Measurements from ENCODE around the gene TMEM184A. TPM values are rescaled to one million over a fixed set of nuclear protein-coding genes. Genes with fewer than 3 reads are reported as not detected.
"Not testable (repeated sequence)": the region's sequence is repeated elsewhere in the genome, so short reads cannot be mapped to it uniquely, and the experiment has no call there.

The TMEM184A gene
- total RNA-seq, 1 experiment from 2014 or later: 21.4 TPM

DNA sequence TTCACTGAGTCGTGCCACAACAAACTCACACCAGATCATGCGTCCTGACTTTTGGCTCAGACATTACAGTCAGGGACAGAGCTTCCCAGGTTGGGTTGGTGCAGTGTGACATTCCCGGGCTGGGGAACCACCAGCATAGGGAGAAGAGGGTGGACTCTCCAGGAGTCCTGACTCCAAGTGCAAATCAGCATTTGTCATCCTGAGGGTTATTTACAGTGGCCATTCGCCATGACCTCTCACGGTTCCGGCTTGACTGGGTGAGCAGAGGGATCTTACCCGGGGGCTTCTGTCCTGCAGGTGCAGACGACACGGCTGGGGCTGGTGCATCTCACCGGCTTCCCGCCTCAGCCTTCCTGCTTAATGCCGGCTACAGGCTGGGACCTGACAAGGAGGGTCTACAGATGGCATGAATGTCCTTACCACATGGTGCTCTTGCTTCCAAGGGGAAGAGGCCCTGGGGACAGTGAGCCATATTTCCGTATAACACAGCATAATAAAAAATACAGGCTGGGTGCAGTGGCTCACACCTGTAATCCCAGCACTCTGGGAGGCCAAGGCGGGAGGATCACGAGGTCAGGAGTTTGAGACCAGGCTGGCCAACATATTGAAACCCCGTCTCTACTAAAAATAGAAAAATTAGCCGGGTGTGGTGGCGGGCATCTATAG lies 39.3 kb downstream of the TMEM184A start:
- ChIA-PET POLR2A (ENCODE audit: unreplicated experiment) (no interaction called here), CTCF (interaction anchor here (0.7 kb wide), 1 partner anchor 17 kb away, joined by 4 read pairs; no protein-coding TSS in a partner anchor)
- peaks cover 65% of the 10 kb centered on the region for H3K4me1 ChIP-seq (replicated peaks; ENCODE audit: insufficient read depth)
- H3K9me2 ChIP-seq (ENCODE audit: insufficient read depth): no peaks in the 10 kb centered on the region
- H3F3A ChIP-seq (ENCODE audit: insufficient read depth, low read depth): peaks cover 53% of the 10 kb centered on the region
- H3K27ac ChIP-seq: peak overlapping the region; percentile 26; the same call in 1 of the 2 replicates
- no peak overlapping the region for H3K4me3 ChIP-seq
- H3K36me3 ChIP-seq (ENCODE audit: low read depth): no peaks in the 10 kb centered on the region
- H3K79me2 ChIP-seq (ENCODE audit: low read depth): no peaks in the 10 kb centered on the region
- no peaks in the 10 kb centered on the region; the same call in 1 of the 2 replicates for H3K9me3 ChIP-seq (ENCODE audit: insufficient read depth, low read depth)
- H4K20me1 ChIP-seq (ENCODE audit: insufficient read depth): no peaks in the 10 kb centered on the region
- intact Hi-C loops (cut with micrococcal nuclease; ENCODE audit: unreplicated experiment): no loop called here
- no peak overlapping the region for H2AFZ ChIP-seq
- no TSS peak for BruUV-seq (replicated peaks)
- no peaks in the 10 kb centered on the region for H3K27me3 ChIP-seq (ENCODE audit: insufficient read depth, low read depth)
- peak in 1 of 2 experiments; percentile 44 for DNase-seq
- H3K4me2 ChIP-seq: peak overlapping the region; percentile 32
- TF ChIP-seq, protein P1, sequence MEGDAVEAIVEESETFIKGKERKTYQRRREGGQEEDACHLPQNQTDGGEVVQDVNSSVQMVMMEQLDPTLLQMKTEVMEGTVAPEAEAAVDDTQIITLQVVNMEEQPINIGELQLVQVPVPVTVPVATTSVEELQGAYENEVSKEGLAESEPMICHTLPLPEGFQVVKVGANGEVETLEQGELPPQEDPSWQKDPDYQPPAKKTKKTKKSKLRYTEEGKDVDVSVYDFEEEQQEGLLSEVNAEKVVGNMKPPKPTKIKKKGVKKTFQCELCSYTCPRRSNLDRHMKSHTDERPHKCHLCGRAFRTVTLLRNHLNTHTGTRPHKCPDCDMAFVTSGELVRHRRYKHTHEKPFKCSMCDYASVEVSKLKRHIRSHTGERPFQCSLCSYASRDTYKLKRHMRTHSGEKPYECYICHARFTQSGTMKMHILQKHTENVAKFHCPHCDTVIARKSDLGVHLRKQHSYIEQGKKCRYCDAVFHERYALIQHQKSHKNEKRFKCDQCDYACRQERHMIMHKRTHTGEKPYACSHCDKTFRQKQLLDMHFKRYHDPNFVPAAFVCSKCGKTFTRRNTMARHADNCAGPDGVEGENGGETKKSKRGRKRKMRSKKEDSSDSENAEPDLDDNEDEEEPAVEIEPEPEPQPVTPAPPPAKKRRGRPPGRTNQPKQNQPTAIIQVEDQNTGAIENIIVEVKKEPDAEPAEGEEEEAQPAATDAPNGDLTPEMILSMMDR (conservative IDR thresholded peaks at IDR 0.05): no peak
- TF ChIP-seq EZH2 (IDR thresholded peaks at IDR 0.05; ENCODE audit: low read depth): no peak

DNA sequence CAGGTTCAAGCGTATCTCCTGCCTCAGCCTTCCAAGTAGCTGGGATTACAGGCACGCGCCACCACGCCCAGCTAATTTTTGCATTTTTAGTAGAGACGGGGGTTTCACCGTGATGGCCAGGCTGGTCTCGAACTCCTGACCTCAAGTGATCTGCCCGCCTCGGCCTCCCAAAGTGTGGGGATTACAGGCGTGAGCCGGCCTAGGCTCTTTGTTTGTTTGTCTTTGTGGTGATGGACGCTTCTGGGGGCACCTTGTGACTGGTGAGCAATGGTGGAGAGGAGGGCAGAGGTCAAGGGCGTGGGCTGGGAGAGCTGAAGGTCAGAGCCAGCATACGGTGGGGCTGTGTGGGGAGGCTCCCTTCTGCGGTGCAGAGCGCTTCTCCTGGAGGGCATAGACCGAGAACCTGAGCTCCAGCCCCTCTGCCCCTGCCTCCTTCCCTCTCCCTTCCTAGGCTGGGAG lies 40.5 kb downstream of the TMEM184A start:
- intact Hi-C loops (cut with micrococcal nuclease; ENCODE audit: unreplicated experiment); H3K79me2 ChIP-seq (ENCODE audit: low read depth); DNase-seq; BruUV-seq (replicated peaks); H3K4me3 ChIP-seq; CTCF ChIA-PET; H3K27me3 ChIP-seq (ENCODE audit: insufficient read depth, low read depth); POLR2A ChIA-PET (ENCODE audit: unreplicated experiment); H3K9me2 ChIP-seq (ENCODE audit: insufficient read depth); H4K20me1 ChIP-seq (ENCODE audit: insufficient read depth); H3K9me3 ChIP-seq (ENCODE audit: insufficient read depth, low read depth); H3K4me2 ChIP-seq; H2AFZ ChIP-seq; H3K36me3 ChIP-seq (ENCODE audit: low read depth); H3K27ac ChIP-seq: not testable (repeated sequence)
- Histone ChIP-seq H3K4me1 (replicated peaks; ENCODE audit: insufficient read depth) (peaks cover 57% of the 10 kb centered on the region), H3F3A (ENCODE audit: insufficient read depth, low read depth) (peaks cover 44% of the 10 kb centered on the region)

DNA sequence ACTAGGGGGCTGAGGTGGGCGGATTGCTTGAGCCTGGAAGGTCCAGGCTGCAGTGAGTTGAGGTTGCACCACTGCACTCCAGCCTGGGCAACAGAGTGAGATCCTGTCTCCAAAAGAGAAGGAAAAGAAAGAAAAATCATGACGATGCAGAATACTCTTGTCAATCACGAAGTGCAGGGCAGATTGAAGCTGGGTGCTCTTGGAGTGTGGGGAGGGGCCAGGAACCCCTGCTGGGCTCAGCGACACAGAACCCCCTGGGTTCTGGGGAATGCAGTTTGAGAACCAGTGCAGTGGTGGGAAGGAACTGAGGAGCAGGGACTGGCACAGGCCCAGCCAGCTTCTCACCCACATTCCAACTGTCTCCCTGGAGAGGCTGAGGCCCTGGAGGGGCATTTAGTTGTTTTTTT lies 41.0 kb downstream of the TMEM184A start:
- Histone ChIP-seq H3K4me2 (0 out of 2 replicates have a peak overlapping the region, but pooled peaks have one; percentile 20), H3K79me2 (ENCODE audit: low read depth) (no peaks in the 10 kb centered on the region), H3K27me3 (ENCODE audit: insufficient read depth, low read depth) (no peaks in the 10 kb centered on the region), H3K9me3 (ENCODE audit: insufficient read depth, low read depth) (no peaks in the 10 kb centered on the region; the same call in 1 of the 2 replicates), H3K4me1 (replicated peaks; ENCODE audit: insufficient read depth) (peaks cover 52% of the 10 kb centered on the region), H2AFZ (no peak overlapping the region), H4K20me1 (ENCODE audit: insufficient read depth) (no peaks in the 10 kb centered on the region), H3K4me3 (no peak overlapping the region), H3K36me3 (ENCODE audit: low read depth) (no peaks in the 10 kb centered on the region), H3K9me2 (ENCODE audit: insufficient read depth) (no peaks in the 10 kb centered on the region), H3F3A (ENCODE audit: insufficient read depth, low read depth) (peaks cover 40% of the 10 kb centered on the region), H3K27ac (peak overlapping the region; percentile 4; the same call in 1 of the 2 replicates)
- ChIA-PET CTCF (no interaction called here), POLR2A (ENCODE audit: unreplicated experiment) (interaction anchor here (0.6 kb wide), 1 partner anchor 10 kb away, joined by 9 read pairs; no protein-coding TSS in a partner anchor)
- intact Hi-C loops (cut with micrococcal nuclease; ENCODE audit: unreplicated experiment): no loop called here
- TF ChIP-seq, protein P1 (conservative IDR thresholded peaks at IDR 0.05): no peak
- DNase-seq: peak in 1 of 2 experiments; percentile 52
- BruUV-seq (replicated peaks): no TSS peak

Measured in PC-9 (cell line).